ENCODE data around the gene BAG5.

DNA sequence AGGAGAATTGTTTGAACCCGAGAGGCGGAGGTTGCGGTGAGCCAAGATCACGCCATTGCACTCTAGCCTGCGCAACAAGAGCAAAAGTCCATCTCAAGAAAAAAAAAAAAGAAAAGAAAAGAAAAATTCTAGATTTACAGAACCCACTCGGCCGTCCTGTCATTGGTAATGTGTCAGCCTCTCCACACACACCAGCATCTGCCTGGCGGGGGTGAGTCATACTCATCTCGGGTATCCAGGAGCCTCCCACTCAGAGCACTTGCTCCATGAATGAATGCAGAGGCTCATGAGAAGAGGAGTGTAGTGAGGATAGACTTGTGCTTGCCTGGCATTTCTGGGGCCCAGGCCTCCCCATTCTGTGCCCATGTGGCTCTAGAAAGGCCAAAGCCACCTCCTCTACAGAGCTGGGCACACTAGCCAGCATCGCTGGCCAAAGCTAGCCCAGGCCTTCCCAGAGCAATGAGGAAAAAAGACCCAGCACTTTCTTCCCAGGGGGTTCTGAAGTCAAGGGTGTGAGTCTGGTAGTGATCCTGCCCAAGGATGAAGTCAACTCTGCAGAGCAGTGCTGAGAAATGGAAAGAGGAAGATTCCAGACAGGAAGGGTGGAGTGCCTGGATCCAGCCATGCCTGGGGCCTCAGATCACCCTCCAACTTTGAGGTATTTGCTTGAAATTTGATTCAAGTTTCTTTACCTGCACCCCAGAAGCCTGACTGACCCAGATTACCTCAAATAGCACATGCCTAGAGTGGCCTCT is 35.3 kb upstream of the BAG5 start:
- TF ChIP-seq, protein P1, sequence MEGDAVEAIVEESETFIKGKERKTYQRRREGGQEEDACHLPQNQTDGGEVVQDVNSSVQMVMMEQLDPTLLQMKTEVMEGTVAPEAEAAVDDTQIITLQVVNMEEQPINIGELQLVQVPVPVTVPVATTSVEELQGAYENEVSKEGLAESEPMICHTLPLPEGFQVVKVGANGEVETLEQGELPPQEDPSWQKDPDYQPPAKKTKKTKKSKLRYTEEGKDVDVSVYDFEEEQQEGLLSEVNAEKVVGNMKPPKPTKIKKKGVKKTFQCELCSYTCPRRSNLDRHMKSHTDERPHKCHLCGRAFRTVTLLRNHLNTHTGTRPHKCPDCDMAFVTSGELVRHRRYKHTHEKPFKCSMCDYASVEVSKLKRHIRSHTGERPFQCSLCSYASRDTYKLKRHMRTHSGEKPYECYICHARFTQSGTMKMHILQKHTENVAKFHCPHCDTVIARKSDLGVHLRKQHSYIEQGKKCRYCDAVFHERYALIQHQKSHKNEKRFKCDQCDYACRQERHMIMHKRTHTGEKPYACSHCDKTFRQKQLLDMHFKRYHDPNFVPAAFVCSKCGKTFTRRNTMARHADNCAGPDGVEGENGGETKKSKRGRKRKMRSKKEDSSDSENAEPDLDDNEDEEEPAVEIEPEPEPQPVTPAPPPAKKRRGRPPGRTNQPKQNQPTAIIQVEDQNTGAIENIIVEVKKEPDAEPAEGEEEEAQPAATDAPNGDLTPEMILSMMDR (IDR thresholded peaks at IDR 0.05; ENCODE audit: insufficient read depth, low read length, poor library complexity, severe bottlenecking): no peak
- no peak for TF ChIP-seq EZH2phosphoT487 (conservative IDR thresholded peaks at IDR 0.05; ENCODE audit: low read length)

Data from SU-DHL-6 (cell line).